MCF 10A (cell line): Measurements from ENCODE around the gene NCBP1. TPM values are rescaled to one million over a fixed set of nuclear protein-coding genes. Genes with fewer than 3 reads are reported as not detected.

Source experiments
- BruUV-seq: library from RNA; stranded (reverse); fragments of 400-500 nt; replicated peaks from 2 replicates; lab custom pipeline; 2021; lab: Mats Ljungman, UMichigan
- CTCF ChIA-PET: fragments of 300-600 bp; sonication (Branson Sonifier 250); formaldehyde crosslinking; extraction: SDS; loops from one replicate; lab custom pipeline; 2021; ENCODE audit warnings: antibody characterized with exemption, inconsistent platforms; lab: Yijun Ruan, JAX
- POLR2A ChIA-PET: fragments of 300-600, 350-650 bp; sonication (Branson Sonifier 250); formaldehyde crosslinking; extraction: SDS; loops from one replicate; lab custom pipeline; 2020; ENCODE audit warnings: antibody characterized with exemption, inconsistent platforms; lab: Yijun Ruan, JAX
- DNase-seq: peaks from one replicate; pipeline ENCODE4 v3.0.0-alpha.2; 2018; ENCODE audit not compliant: unreplicated experiment
- H3K27ac Mint-ChIP-seq: one replicate; pipeline ENCODE4 v1.8.0; 2022; ENCODE audit warnings: mild to moderate bottlenecking, low read depth, mixed read lengths; ENCODE audit not compliant: unreplicated experiment
- H3K27me3 Mint-ChIP-seq: one replicate; pipeline ENCODE4 v1.8.0; 2022; ENCODE audit warnings: mixed read lengths; ENCODE audit not compliant: insufficient read depth, unreplicated experiment
- H3K36me3 Mint-ChIP-seq: one replicate; pipeline ENCODE4 v1.8.0; 2022; ENCODE audit warnings: mild to moderate bottlenecking, moderate library complexity, mixed read lengths; ENCODE audit not compliant: insufficient read depth, unreplicated experiment
- H3K4me1 Mint-ChIP-seq: one replicate; pipeline ENCODE4 v1.8.0; 2022; ENCODE audit warnings: mixed read lengths; ENCODE audit not compliant: insufficient read depth, unreplicated experiment
- H3K4me3 Mint-ChIP-seq: one replicate; pipeline ENCODE4 v1.8.0; 2022; ENCODE audit warnings: mild to moderate bottlenecking, moderate library complexity, mixed read lengths; ENCODE audit not compliant: unreplicated experiment
- H3K9me3 Mint-ChIP-seq: one replicate; pipeline ENCODE4 v1.8.0; 2022; ENCODE audit warnings: mixed read lengths; ENCODE audit not compliant: unreplicated experiment
- CTCF ChIP-seq: fragments of 200-600 bp; IDR thresholded peaks from one replicate; pipeline ENCODE4 v1.8.0; 2022; ENCODE audit warnings: antibody characterized with exemption, mild to moderate bottlenecking; ENCODE audit not compliant: unreplicated experiment
- intact Hi-C: fragments of 100-400 bp; cut with micrococcal nuclease; formaldehyde crosslinking; loops from 2 replicates; pipeline ENCODE4 v1.14.1; 2022
- total RNA-seq: library from RNA; stranded (reverse); gene quantifications from 2 replicates; pipeline ENCODE4 v1.2.3, GENCODE V29; 2022

The NCBP1 gene
- total RNA-seq, 1 experiment from 2014 or later, result 38.7 TPM

- H3K9me3 Mint-ChIP-seq, result no peaks in the 10 kb centered on the region
Observed at GRCh38 chr9:97592126-97592525, 41.5 kb upstream of the NCBP1 start.

GRCh38 chr9:97593960-97594359 is 39.7 kb upstream of the NCBP1 start:
- H3K27me3 Mint-ChIP-seq, result no peaks in the 10 kb centered on the region
- no peaks in the 10 kb centered on the region for H3K9me3 Mint-ChIP-seq
- ChIA-PET POLR2A (interaction anchor here (1.4 kb wide), 1 partner anchor 124 kb away, joined by 3 read pairs; no protein-coding TSS in a partner anchor), CTCF (interaction anchor here (1.5 to 12.8 kb wide), 4 partner anchors 15 to 131 kb away, joined by 4 to 345 read pairs (median 10); no protein-coding TSS in a partner anchor)
- no peak for TF ChIP-seq CTCF
- H3K27ac Mint-ChIP-seq, result no peak overlapping the region
- intact Hi-C loops, result no loop called here
- no peaks in the 10 kb centered on the region for H3K36me3 Mint-ChIP-seq
- no TSS peak for BruUV-seq
- H3K4me3 Mint-ChIP-seq, result no peak overlapping the region
- H3K4me1 Mint-ChIP-seq, result peaks cover 12% of the 10 kb centered on the region
- peak; percentile 4 for DNase-seq

More at GRCh38 chr9:97592126-97592525, 41.5 kb upstream of the NCBP1 start:
- intact Hi-C loops, result no loop called here
- Mint-ChIP-seq H3K36me3 (no peaks in the 10 kb centered on the region), H3K27me3 (no peaks in the 10 kb centered on the region), H3K27ac (no peak overlapping the region), H3K4me3 (no peak overlapping the region), H3K4me1 (peaks cover 5% of the 10 kb centered on the region)
- no peak for TF ChIP-seq CTCF
- ChIA-PET POLR2A (no interaction called here), CTCF (interaction anchor here (0.8 to 12.8 kb wide), 5 partner anchors 22 to 181 kb away, joined by 3 to 345 read pairs (median 5); no protein-coding TSS in a partner anchor)
- BruUV-seq, result no TSS peak
- no peak for DNase-seq

- H3K9me3 Mint-ChIP-seq, result no peaks in the 10 kb centered on the region
- no TSS peak for BruUV-seq
Observed at GRCh38 chr9:97594381-97594921, 39.2 kb upstream of the NCBP1 start.

More at GRCh38 chr9:97594381-97594921, 39.2 kb upstream of the NCBP1 start:
- Mint-ChIP-seq H3K27me3 (no peaks in the 10 kb centered on the region), H3K27ac (no peak overlapping the region), H3K36me3 (no peaks in the 10 kb centered on the region), H3K4me3 (no peak overlapping the region), H3K4me1 (peaks cover 12% of the 10 kb centered on the region)
- no peak for DNase-seq
- ChIA-PET POLR2A (interaction anchor here (1.4 kb wide), 1 partner anchor 125 kb away, joined by 3 read pairs; no protein-coding TSS in a partner anchor), CTCF (interaction anchor here (1.5 to 12.8 kb wide), 4 partner anchors 15 to 131 kb away, joined by 4 to 345 read pairs (median 10); no protein-coding TSS in a partner anchor)
- intact Hi-C loops, result no loop called here
- TF ChIP-seq CTCF, result no peak
